HFF-Myc (cell line): ENCODE data around the gene NPLOC4.

Source experiments
- DNase-seq: peaks from one replicate; pipeline ENCODE4 v3.0.0-alpha.2; 2011; ENCODE audit warnings: low read depth; ENCODE audit errors: extremely low read depth
- H3K4me3 ChIP-seq: replicated peaks from 2 replicates; pipeline ENCODE4 v1.5.1; 2011; ENCODE audit warnings: low read depth, mild to moderate bottlenecking, control low read depth, low read length
- CTCF ChIP-seq: IDR thresholded peaks from 2 replicates; pipeline ENCODE4 v1.5.1; 2012; ENCODE audit warnings: mild to moderate bottlenecking, low read depth, low read length, control low read depth; ENCODE audit errors: missing control alignments

NPLOC4 gene

GRCh38 chr17:81672954-81673353 is 36.0 kb upstream of the NPLOC4 start:
- no peak overlapping the region for H3K4me3 ChIP-seq
- no peak for TF ChIP-seq CTCF
- DNase-seq, result no peak

GRCh38 chr17:81672504-81672903 is 35.6 kb upstream of the NPLOC4 start:
- no peak for DNase-seq
- TF ChIP-seq CTCF, result no peak
- H3K4me3 ChIP-seq, result no peak overlapping the region

- H3K4me3 ChIP-seq, result peak overlapping the region; percentile 97
- DNase-seq, result no peak
- no peak for TF ChIP-seq CTCF
Observed at GRCh38 chr17:81667754-81668153, 30.8 kb upstream of the NPLOC4 start.

- H3K4me3 ChIP-seq, result peak within 1 kb of the TSS; percentile 97
- TF ChIP-seq CTCF, result no peak
- peak; percentile 82 for DNase-seq
Observed at GRCh38 chr17:81666342-81667191, 29.7 kb upstream of the NPLOC4 start, which contains the start of the genes CCDC137 and OXLD1. TSS of gene CCDC137 (plus strand) at chr17:81666737. CDS start at chr17:81666767, 30 bp downstream. TSS of gene OXLD1 (minus strand) at chr17:81666605. CDS start at chr17:81666577, 28 bp downstream.

- no peak for TF ChIP-seq CTCF
- DNase-seq, result no peak
- peak overlapping the region; percentile 97 for H3K4me3 ChIP-seq
Observed at GRCh38 chr17:81666092-81666341, 29.1 kb upstream of the NPLOC4 start.

- peak overlapping the region; percentile 97 for H3K4me3 ChIP-seq
- TF ChIP-seq CTCF, result no peak
- DNase-seq, result no peak
Observed at GRCh38 chr17:81665205-81666091, 28.5 kb upstream of the NPLOC4 start.
